Sigmoid colon (tissue), 7 donors: ENCODE results near the gene GORASP1. TPM values are rescaled to one million over a fixed set of nuclear protein-coding genes. Genes with fewer than 3 reads are reported as not detected.
"Not testable (repeated sequence)": the region's sequence is repeated elsewhere in the genome, so short reads cannot be mapped to it uniquely, and the experiment has no call there.

ENCODE experiments used
- DNase-seq: peaks from one replicate; pipeline ENCODE4 v3.0.0-alpha.2; 2019
- H3K27ac ChIP-seq, 4 donors: fragments of 200-600 bp; sonication (generic); one replicate each; pipeline ENCODE4 v1.5.1; 2016 to 2019; ENCODE audit warnings: mild to moderate bottlenecking in 1 of 4
- H3K27me3 ChIP-seq, 3 donors: fragments of 200-600 bp; sonication (generic); one replicate each; pipeline ENCODE4 v1.5.1; 2019; ENCODE audit warnings: mild to moderate bottlenecking in 1 of 3
- H3K36me3 ChIP-seq, 4 donors: fragments of 200-600 bp; sonication (generic); one replicate each; pipeline ENCODE4 v1.5.1; 2016 to 2019
- H3K4me1 ChIP-seq, 4 donors: fragments of 200-600 bp; sonication (generic); one replicate each; pipeline ENCODE4 v1.5.1; 2017 to 2019
- H3K4me3 ChIP-seq, 4 donors: fragments of 200-600 bp; sonication (generic); one replicate each; pipeline ENCODE4 v1.5.1; 2017 to 2019; ENCODE audit warnings: mild to moderate bottlenecking in 2 of 4, moderate library complexity in 1 of 4
- H3K9me3 ChIP-seq, 4 donors: fragments of 200-600 bp in 3 of 4; sonication (generic) in 3 of 4; one replicate each; pipeline versions ENCODE4 v1.5.1 to v1.6.1; 2013 to 2019
- EP300 ChIP-seq, 4 donors: sonication (generic); formaldehyde crosslinking; IDR thresholded peaks; one replicate each; pipeline ENCODE4 v1.6.1; 2017; ENCODE audit warnings: antibody characterized with exemption in 4 of 4
- POLR2A ChIP-seq, 2 donors: fragments of 450-650 bp; IDR thresholded peaks; one replicate each; pipeline ENCODE4 v1.6.1; 2016; ENCODE audit warnings: antibody characterized with exemption in 2 of 2, mild to moderate bottlenecking in 2 of 2, moderate library complexity in 2 of 2
- POLR2AphosphoS5 ChIP-seq, 4 donors: sonication (generic); formaldehyde crosslinking; IDR thresholded peaks; one replicate each; pipeline ENCODE4 v1.6.1; 2017; ENCODE audit warnings: antibody characterized with exemption in 4 of 4
- WGBS, 2 donors: extraction: QIAGEN DNeasy Blood & Tissue Kit; methylation state at CpG; one replicate each; pipeline ENCODE4 v1.1.7; 2013; 5-methylcytosine and 5-hydroxymethylcytosine counted together
- intact Hi-C: fragments of 100-400 bp; cut with DNase I; formaldehyde crosslinking; loops from one replicate; pipeline ENCODE4 v1.15.1; 2023
- polyA plus RNA-seq, 3 donors: library from polyadenylated mRNA; stranded (reverse); fragments of 200-250 nt; gene quantifications; one replicate each; pipeline ENCODE4 v1.2.3, GENCODE V29; 2013
- total RNA-seq, 4 donors: library from RNA; depleted of rRNA; stranded (reverse); fragments of >200 nt; gene quantifications; one replicate each; pipeline ENCODE4 v1.1.0, GENCODE V29; 2016
- TF ChIP-seq, protein P1 (sequence below), 4 experiments: fragments of 450-650 bp in 3 of 4; fragments of 200-600 bp in 1 of 4; IDR thresholded peaks; one replicate each; pipeline ENCODE4 v1.5.1; 2016 to 2019; ENCODE audit warnings: antibody characterized with exemption in 4 of 4, mild to moderate bottlenecking in 3 of 4, moderate library complexity in 2 of 4
- donor health status: healthy with polysubstance abuse.
- donor health status: Bipolar disorder and iron deficiency.
- donor health status: healthy.

GORASP1 gene
- total and polyA plus RNA-seq, 7 donors, result 35.4 to 54.5 (median 48.2) TPM

GRCh38 chr3:39065197-39065596, 42.2 kb downstream of the GORASP1 start:
- 13 to 21% methylated on average over 1 of the region's 1 CpG for WGBS, 2 donors
- no peak for DNase-seq
- no peak overlapping the region for H3K4me3 ChIP-seq
- no peaks in the 10 kb centered on the region for H3K27me3 ChIP-seq
- H3K36me3 ChIP-seq, result peaks cover 0 to 49% (median 6%) of the 10 kb centered on the region in 4 donors
- H3K9me3 ChIP-seq, result no peaks in the 10 kb centered on the region
- no peaks in the 10 kb centered on the region for H3K4me1 ChIP-seq
- no peak for TF ChIP-seq POLR2A (IDR thresholded peaks at IDR 0.05)
- no peak for TF ChIP-seq POLR2AphosphoS5 (IDR thresholded peaks at IDR 0.05)
- TF ChIP-seq, protein P1, sequence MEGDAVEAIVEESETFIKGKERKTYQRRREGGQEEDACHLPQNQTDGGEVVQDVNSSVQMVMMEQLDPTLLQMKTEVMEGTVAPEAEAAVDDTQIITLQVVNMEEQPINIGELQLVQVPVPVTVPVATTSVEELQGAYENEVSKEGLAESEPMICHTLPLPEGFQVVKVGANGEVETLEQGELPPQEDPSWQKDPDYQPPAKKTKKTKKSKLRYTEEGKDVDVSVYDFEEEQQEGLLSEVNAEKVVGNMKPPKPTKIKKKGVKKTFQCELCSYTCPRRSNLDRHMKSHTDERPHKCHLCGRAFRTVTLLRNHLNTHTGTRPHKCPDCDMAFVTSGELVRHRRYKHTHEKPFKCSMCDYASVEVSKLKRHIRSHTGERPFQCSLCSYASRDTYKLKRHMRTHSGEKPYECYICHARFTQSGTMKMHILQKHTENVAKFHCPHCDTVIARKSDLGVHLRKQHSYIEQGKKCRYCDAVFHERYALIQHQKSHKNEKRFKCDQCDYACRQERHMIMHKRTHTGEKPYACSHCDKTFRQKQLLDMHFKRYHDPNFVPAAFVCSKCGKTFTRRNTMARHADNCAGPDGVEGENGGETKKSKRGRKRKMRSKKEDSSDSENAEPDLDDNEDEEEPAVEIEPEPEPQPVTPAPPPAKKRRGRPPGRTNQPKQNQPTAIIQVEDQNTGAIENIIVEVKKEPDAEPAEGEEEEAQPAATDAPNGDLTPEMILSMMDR (IDR thresholded peaks at IDR 0.05), result no peak
- no peak for TF ChIP-seq EP300 (IDR thresholded peaks at IDR 0.05)
- no peak overlapping the region for H3K27ac ChIP-seq
- intact Hi-C loops, result no loop called here

DNA sequence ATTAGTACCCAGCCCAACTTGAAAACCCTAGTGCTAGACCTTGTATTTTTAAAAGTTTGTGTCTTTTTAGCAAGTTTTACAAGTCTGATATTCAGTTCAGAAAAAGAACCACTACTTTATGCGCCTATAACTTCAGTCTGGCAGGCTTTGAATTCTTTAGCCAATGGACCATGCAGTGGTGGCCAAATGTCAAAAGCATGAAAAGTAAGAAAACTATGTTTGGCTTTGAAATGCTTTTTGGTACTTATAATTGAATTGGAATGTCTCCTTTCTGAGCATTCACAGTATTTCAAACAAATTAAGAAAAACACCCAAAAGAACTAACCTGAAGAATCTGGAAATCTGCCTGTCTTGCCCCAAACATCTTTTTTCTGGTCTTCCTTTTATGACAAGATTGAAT, 42.8 kb downstream of the GORASP1 start:
- intact Hi-C loops, result no loop called here
- Histone ChIP-seq H3K27ac (no peak overlapping the region), H3K9me3 (no peaks in the 10 kb centered on the region), H3K27me3 (no peaks in the 10 kb centered on the region), H3K4me1 (no peaks in the 10 kb centered on the region), H3K36me3 (peaks cover 0 to 43% (median 5%) of the 10 kb centered on the region in 4 donors), H3K4me3 (no peak overlapping the region)
- TF ChIP-seq, protein P1 (IDR thresholded peaks at IDR 0.05), result no peak
- TF ChIP-seq POLR2A (IDR thresholded peaks at IDR 0.05) (no peak), EP300 (IDR thresholded peaks at IDR 0.05) (no peak), POLR2AphosphoS5 (IDR thresholded peaks at IDR 0.05) (no peak)
- no peak for DNase-seq
- WGBS, 2 donors, result 97 to 98% methylated on average over 1 of the region's 1 CpG

- intact Hi-C loops, result no loop called here
- H3K9me3 ChIP-seq, result no peaks in the 10 kb centered on the region
- H3K27ac ChIP-seq, result no peak overlapping the region
- no peak overlapping the region for H3K4me3 ChIP-seq
- no peak for TF ChIP-seq POLR2A (IDR thresholded peaks at IDR 0.05)
- TF ChIP-seq EP300 (IDR thresholded peaks at IDR 0.05), result no peak
- TF ChIP-seq POLR2AphosphoS5 (IDR thresholded peaks at IDR 0.05), result no peak
- TF ChIP-seq, protein P1 (IDR thresholded peaks at IDR 0.05), result no peak
- H3K36me3 ChIP-seq, result peaks cover 0 to 28% (median 2%) of the 10 kb centered on the region in 4 donors
- H3K4me1 ChIP-seq, result no peaks in the 10 kb centered on the region
- WGBS, 2 donors, result 93 to 94% methylated on average over 3 of the region's 3 CpGs
- no peak for DNase-seq
- H3K27me3 ChIP-seq, result no peaks in the 10 kb centered on the region
These were observed 44.3 kb downstream of the GORASP1 start for GRCh38 chr3:39063143-39063542.

DNA sequence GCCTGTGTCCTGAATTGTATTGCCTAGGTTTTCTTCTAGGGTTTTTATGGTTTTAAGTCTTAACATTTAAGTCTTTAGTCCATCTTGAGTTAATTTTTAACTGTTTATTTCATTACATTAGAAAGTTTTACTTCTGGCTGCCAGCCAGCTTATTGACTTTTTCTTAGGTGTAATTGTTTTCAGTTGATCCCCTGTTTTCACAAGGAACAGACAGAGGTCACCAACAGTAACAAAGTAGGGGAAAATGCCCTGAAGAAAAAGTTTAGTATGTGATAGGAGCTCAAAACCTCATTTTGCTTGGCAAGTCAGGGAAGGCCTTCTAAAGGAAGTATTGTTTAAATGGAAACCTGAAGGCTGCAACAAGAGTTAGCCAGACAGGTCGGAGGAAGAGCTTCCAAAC, 45.2 kb downstream of the GORASP1 start:
- H3K27ac ChIP-seq, result no peak overlapping the region
- H3K4me1 ChIP-seq, result no peaks in the 10 kb centered on the region
- TF ChIP-seq EP300 (IDR thresholded peaks at IDR 0.05) (no peak), POLR2AphosphoS5 (IDR thresholded peaks at IDR 0.05) (no peak), POLR2A (IDR thresholded peaks at IDR 0.05) (no peak)
- TF ChIP-seq, protein P1 (IDR thresholded peaks at IDR 0.05), result no peak
- no peaks in the 10 kb centered on the region for H3K27me3 ChIP-seq
- H3K9me3 ChIP-seq, result no peaks in the 10 kb centered on the region
- WGBS, 2 donors, result 22 to 73% methylated on average over 1 of the region's 1 CpG
- H3K36me3 ChIP-seq, result peaks cover 0 to 19% (median 2%) of the 10 kb centered on the region in 4 donors
- intact Hi-C loops, result no loop called here
- H3K4me3 ChIP-seq, result no peak overlapping the region
- no peak for DNase-seq

GRCh38 chr3:39061228-39061627, 46.2 kb downstream of the GORASP1 start:
- DNase-seq, H3K9me3 ChIP-seq, intact Hi-C loops: not testable (repeated sequence)

More at GRCh38 chr3:39061228-39061627, 46.2 kb downstream of the GORASP1 start:
- H3K4me3 ChIP-seq, H3K4me1 ChIP-seq, H3K36me3 ChIP-seq, H3K27ac ChIP-seq, H3K27me3 ChIP-seq: not testable (repeated sequence)
- WGBS, 2 donors, result 56 to 82% methylated on average over 2 of the region's 2 CpGs
